ENCODE results near the gene TTLL3. TPM values are rescaled to one million over a fixed set of nuclear protein-coding genes. Genes with fewer than 3 reads are reported as not detected.
A peak's percentile ranks its signal among the peaks of the same experiment; 100 is the strongest.
"Not testable (repeated sequence)": the region's sequence is repeated elsewhere in the genome, so short reads cannot be mapped to it uniquely, and the experiment has no call there.

The TTLL3 gene
- total RNA-seq, 1 experiment from 2014 or later: 8.4 TPM

DNA sequence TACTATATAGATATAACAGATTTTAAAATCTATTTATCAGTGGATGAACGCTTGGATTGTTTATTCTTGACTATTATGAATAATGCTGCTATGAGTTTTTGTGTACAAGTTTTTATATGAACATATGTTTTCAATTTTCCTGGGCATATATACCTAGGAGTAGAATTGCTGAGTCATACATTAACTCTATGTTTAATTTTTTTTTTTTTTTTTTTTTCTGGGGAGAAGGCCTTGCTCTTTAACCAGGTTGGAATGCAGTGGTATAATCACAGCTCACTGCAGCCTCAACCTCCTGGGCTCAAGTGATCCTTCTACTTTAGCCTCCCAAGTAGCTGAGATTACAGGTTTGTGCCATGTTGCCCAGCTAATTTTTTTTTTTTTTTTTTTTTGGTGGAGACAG lies 60.9 kb downstream of the TTLL3 start:
- no peaks in the 10 kb centered on the region for H3K27me3 ChIP-seq (ENCODE audit: low read length)
- peaks cover 20% of the 10 kb centered on the region for H3K4me1 ChIP-seq (ENCODE audit: insufficient read depth, low read length)
- no peaks in the 10 kb centered on the region for H3K9me2 ChIP-seq (replicated peaks; ENCODE audit: low read length)
- H3K36me3 ChIP-seq (ENCODE audit: low read depth, low read length): no peaks in the 10 kb centered on the region
- H3K9ac ChIP-seq (ENCODE audit: low read length): no peak overlapping the region
- H3K9me3 ChIP-seq (ENCODE audit: low read length): no peaks in the 10 kb centered on the region
- ATAC-seq (peak; percentile 68), DNase-seq (peak; percentile 65)
- H4K20me1 ChIP-seq (ENCODE audit: low read length): no peaks in the 10 kb centered on the region
- H3K4me2 ChIP-seq (ENCODE audit: low read length): no peak overlapping the region
- peak overlapping the region; percentile 54 for H3K27ac ChIP-seq (ENCODE audit: low read length)
- ChIA-PET CTCF (interaction anchor here (0.6 kb wide), 2 partner anchors 214 to 759 kb away, joined by 5 to 13 read pairs; no protein-coding TSS in a partner anchor), POLR2A (ENCODE audit: unreplicated experiment) (interaction anchor here (0.5 to 0.6 kb wide), 4 partner anchors 18 to 85 kb away, joined by 4 to 9 read pairs (median 6); no protein-coding TSS in a partner anchor)
- intact Hi-C loops (cut with micrococcal nuclease): no loop called here
- H2AFZ ChIP-seq (ENCODE audit: low read length): peak overlapping the region; percentile 57; the same call in 1 of the 2 replicates
- TF ChIP-seq EZH2phosphoT487 (IDR thresholded peaks at IDR 0.05; ENCODE audit: borderline replicate concordance, low read length): no peak
- TF ChIP-seq, protein P1, sequence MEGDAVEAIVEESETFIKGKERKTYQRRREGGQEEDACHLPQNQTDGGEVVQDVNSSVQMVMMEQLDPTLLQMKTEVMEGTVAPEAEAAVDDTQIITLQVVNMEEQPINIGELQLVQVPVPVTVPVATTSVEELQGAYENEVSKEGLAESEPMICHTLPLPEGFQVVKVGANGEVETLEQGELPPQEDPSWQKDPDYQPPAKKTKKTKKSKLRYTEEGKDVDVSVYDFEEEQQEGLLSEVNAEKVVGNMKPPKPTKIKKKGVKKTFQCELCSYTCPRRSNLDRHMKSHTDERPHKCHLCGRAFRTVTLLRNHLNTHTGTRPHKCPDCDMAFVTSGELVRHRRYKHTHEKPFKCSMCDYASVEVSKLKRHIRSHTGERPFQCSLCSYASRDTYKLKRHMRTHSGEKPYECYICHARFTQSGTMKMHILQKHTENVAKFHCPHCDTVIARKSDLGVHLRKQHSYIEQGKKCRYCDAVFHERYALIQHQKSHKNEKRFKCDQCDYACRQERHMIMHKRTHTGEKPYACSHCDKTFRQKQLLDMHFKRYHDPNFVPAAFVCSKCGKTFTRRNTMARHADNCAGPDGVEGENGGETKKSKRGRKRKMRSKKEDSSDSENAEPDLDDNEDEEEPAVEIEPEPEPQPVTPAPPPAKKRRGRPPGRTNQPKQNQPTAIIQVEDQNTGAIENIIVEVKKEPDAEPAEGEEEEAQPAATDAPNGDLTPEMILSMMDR (conservative IDR thresholded peaks at IDR 0.05; ENCODE audit: low read depth, low read length): no peak
- no peak for TF ChIP-seq EZH2 (IDR thresholded peaks at IDR 0.05; ENCODE audit: low read length, unreplicated experiment)
- peaks cover 4% of the 10 kb centered on the region for H3F3A ChIP-seq (ENCODE audit: low read length, unreplicated experiment)
- no peak overlapping the region for H3K4me3 ChIP-seq (ENCODE audit: low read length)
- BruUV-seq (replicated peaks): no TSS peak
- H3K79me2 ChIP-seq (ENCODE audit: low read length): no peaks in the 10 kb centered on the region

DNA sequence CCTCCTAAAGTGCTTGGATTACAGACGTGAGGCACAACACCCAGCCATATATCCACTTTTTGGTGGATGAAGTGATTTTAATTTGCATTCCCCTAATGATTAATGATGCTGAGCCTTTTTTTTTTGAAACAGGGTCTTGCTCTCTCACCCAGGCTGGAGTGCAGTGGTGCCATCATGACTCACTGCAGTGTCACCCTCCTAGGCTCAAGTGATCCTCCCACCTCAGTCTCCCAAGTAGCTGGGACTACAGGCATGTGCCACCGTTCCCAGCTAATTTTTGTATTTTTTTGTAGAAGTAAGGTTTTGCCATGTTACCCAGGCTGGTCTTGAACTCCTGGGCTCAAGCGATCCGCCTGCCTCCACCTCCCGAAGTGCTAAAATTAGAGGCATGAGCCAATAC lies 62.0 kb downstream of the TTLL3 start:
- intact Hi-C loops (cut with micrococcal nuclease): not testable (repeated sequence)

GRCh38 chr3:9875448-9875847 lies 65.4 kb downstream of the TTLL3 start:
- no peak for DNase-seq
- H3K9me3 ChIP-seq (ENCODE audit: low read length): no peaks in the 10 kb centered on the region
- no peak overlapping the region for H3K9ac ChIP-seq (ENCODE audit: low read length)
- H3K4me3 ChIP-seq (ENCODE audit: low read length): no peak overlapping the region
- CTCF ChIA-PET: no interaction called here
- no peak overlapping the region for H3K4me2 ChIP-seq (ENCODE audit: low read length)
- intact Hi-C loops (cut with micrococcal nuclease): no loop called here
- H3K9me2 ChIP-seq (replicated peaks; ENCODE audit: low read length): no peaks in the 10 kb centered on the region
- H3K36me3 ChIP-seq (ENCODE audit: low read depth, low read length): no peaks in the 10 kb centered on the region
- no peaks in the 10 kb centered on the region for H3K27me3 ChIP-seq (ENCODE audit: low read length)
- no peaks in the 10 kb centered on the region for H3K79me2 ChIP-seq (ENCODE audit: low read length)
- peak; percentile 45 for ATAC-seq
- peaks cover 26% of the 10 kb centered on the region for H3K4me1 ChIP-seq (ENCODE audit: insufficient read depth, low read length)
- TF ChIP-seq EZH2phosphoT487 (IDR thresholded peaks at IDR 0.05; ENCODE audit: borderline replicate concordance, low read length): no peak
- TF ChIP-seq, protein P1 (conservative IDR thresholded peaks at IDR 0.05; ENCODE audit: low read depth, low read length): no peak
- no peak for TF ChIP-seq EZH2 (IDR thresholded peaks at IDR 0.05; ENCODE audit: low read length, unreplicated experiment)
- H4K20me1 ChIP-seq (ENCODE audit: low read length): no peaks in the 10 kb centered on the region
- no peak overlapping the region for H3K27ac ChIP-seq (ENCODE audit: low read length)
- no TSS peak for BruUV-seq (replicated peaks)
- H3F3A ChIP-seq (ENCODE audit: low read length, unreplicated experiment): peaks cover 4% of the 10 kb centered on the region
- no peak overlapping the region for H2AFZ ChIP-seq (ENCODE audit: low read length)
- POLR2A ChIA-PET (ENCODE audit: unreplicated experiment): no interaction called here

More for the DNA sequence above, 62.0 kb downstream of the TTLL3 start:
- H3K4me2 ChIP-seq (ENCODE audit: low read length); H2AFZ ChIP-seq (ENCODE audit: low read length); H3K27ac ChIP-seq (ENCODE audit: low read length); DNase-seq; H3K9ac ChIP-seq (ENCODE audit: low read length); H3K36me3 ChIP-seq (ENCODE audit: low read depth, low read length); POLR2A ChIA-PET (ENCODE audit: unreplicated experiment); H3K9me2 ChIP-seq (replicated peaks; ENCODE audit: low read length); ATAC-seq; CTCF ChIA-PET; H3K27me3 ChIP-seq (ENCODE audit: low read length); H3K9me3 ChIP-seq (ENCODE audit: low read length); H3K4me3 ChIP-seq (ENCODE audit: low read length); H4K20me1 ChIP-seq (ENCODE audit: low read length); H3K79me2 ChIP-seq (ENCODE audit: low read length); BruUV-seq (replicated peaks); H3F3A ChIP-seq (ENCODE audit: low read length, unreplicated experiment): not testable (repeated sequence)
- peaks cover 20% of the 10 kb centered on the region for H3K4me1 ChIP-seq (ENCODE audit: insufficient read depth, low read length)

DNA sequence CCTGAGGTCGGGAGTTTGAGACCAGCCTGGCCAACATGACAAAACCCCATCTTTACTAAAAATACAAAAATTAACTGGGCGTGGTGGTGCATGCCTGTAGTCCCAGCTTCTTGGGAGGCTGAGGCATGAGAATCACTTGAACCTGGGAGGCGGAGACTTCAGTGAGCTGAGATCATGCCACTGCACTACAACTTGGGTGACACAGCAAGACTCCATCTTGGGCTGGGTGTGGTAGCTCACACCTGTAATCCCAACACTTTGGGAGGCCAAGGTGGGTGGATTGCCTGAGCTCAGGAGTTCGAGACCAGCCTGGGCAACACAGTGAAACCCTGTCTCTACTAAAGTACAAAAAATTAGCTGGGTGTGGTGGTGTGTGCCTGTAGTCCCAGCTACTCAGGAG lies 66.2 kb downstream of the TTLL3 start:
- H3K9me3 ChIP-seq (ENCODE audit: low read length); H3K27me3 ChIP-seq (ENCODE audit: low read length); H3K27ac ChIP-seq (ENCODE audit: low read length); intact Hi-C loops (cut with micrococcal nuclease); POLR2A ChIA-PET (ENCODE audit: unreplicated experiment); H3K4me2 ChIP-seq (ENCODE audit: low read length); ATAC-seq; DNase-seq; H3K9me2 ChIP-seq (replicated peaks; ENCODE audit: low read length); H3K9ac ChIP-seq (ENCODE audit: low read length); H3K4me3 ChIP-seq (ENCODE audit: low read length); H3K36me3 ChIP-seq (ENCODE audit: low read depth, low read length); BruUV-seq (replicated peaks); CTCF ChIA-PET; H3F3A ChIP-seq (ENCODE audit: low read length, unreplicated experiment); H2AFZ ChIP-seq (ENCODE audit: low read length); H3K79me2 ChIP-seq (ENCODE audit: low read length); H4K20me1 ChIP-seq (ENCODE audit: low read length): not testable (repeated sequence)
- peaks cover 18% of the 10 kb centered on the region for H3K4me1 ChIP-seq (ENCODE audit: insufficient read depth, low read length)

All from PC-3 (cell line).